Liver (tissue), 9 donors: Measurements from ENCODE around the gene C20orf173. TPM values are rescaled to one million over a fixed set of nuclear protein-coding genes. Genes with fewer than 3 reads are reported as not detected.

ENCODE experiments used
- DNase-seq: peaks from one replicate; pipeline ENCODE4 v3.0.0-alpha.2; 2017; ENCODE audit warnings: low spot score
- H3K27ac ChIP-seq, 2 donors: one replicate each; pipeline ENCODE4 v1.7.0; 2013; ENCODE audit warnings: inconsistent platforms in 2 of 2, low read length in 2 of 2, control low read depth in 1 of 2, low read depth in 1 of 2, mild to moderate bottlenecking in 1 of 2
- H3K27me3 ChIP-seq, 4 donors: one replicate each; pipeline versions ENCODE4 v1.6.1 to v1.7.0; 2013; ENCODE audit warnings: low read length in 3 of 4, inconsistent platforms in 1 of 4, mild to moderate bottlenecking in 1 of 4, moderate library complexity in 1 of 4; ENCODE audit not compliant: control insufficient read depth in 4 of 4, insufficient read depth in 4 of 4
- H3K36me3 ChIP-seq, 4 donors: one replicate each; pipeline versions ENCODE4 v1.6.1 to v1.7.0; 2013; ENCODE audit warnings: low read length in 3 of 4, mild to moderate bottlenecking in 3 of 4, low read depth in 1 of 4, moderate library complexity in 1 of 4; ENCODE audit not compliant: control insufficient read depth in 4 of 4, insufficient read depth in 3 of 4
- H3K4me1 ChIP-seq, 4 donors: one replicate each; pipeline versions ENCODE4 v1.6.1 to v1.7.0; 2013; ENCODE audit warnings: low read length in 3 of 4, mild to moderate bottlenecking in 3 of 4, moderate library complexity in 1 of 4; ENCODE audit not compliant: control insufficient read depth in 4 of 4, insufficient read depth in 4 of 4
- H3K4me3 ChIP-seq, 3 donors: one replicate each; pipeline versions ENCODE4 v1.6.1 to v1.7.0; 2013; ENCODE audit warnings: low read length in 3 of 3, control low read depth in 1 of 3, low read depth in 1 of 3, mild to moderate bottlenecking in 1 of 3
- H3K9ac ChIP-seq, 2 donors: one replicate each; pipeline ENCODE4 v1.7.0; 2013; ENCODE audit warnings: low read length in 2 of 2, mild to moderate bottlenecking in 2 of 2, moderate library complexity in 2 of 2, control low read depth in 1 of 2, low read depth in 1 of 2
- H3K9me3 ChIP-seq, 4 donors: one replicate each; pipeline versions ENCODE4 v1.6.1 to v1.7.0; 2013; ENCODE audit warnings: low read length in 3 of 4; ENCODE audit not compliant: control insufficient read depth in 4 of 4
- EGR1 ChIP-seq, 2 donors: IDR thresholded peaks; 2 replicates each; pipeline ENCODE4 v1.6.1; 2016 to 2018; ENCODE audit warnings: antibody characterized with exemption in 2 of 2, low read depth in 2 of 2
- FOXA1 ChIP-seq: IDR thresholded peaks from 2 replicates; pipeline ENCODE4 v1.6.1; 2016; ENCODE audit warnings: antibody characterized with exemption
- FOXA2 ChIP-seq: IDR thresholded peaks from 2 replicates; pipeline ENCODE4 v1.6.1; 2016; ENCODE audit warnings: antibody characterized with exemption
- GABPA ChIP-seq, 2 donors: IDR thresholded peaks in 1 of 2; conservative IDR thresholded peaks in 1 of 2; 2 replicates each; pipeline ENCODE4 v1.6.1; 2016; ENCODE audit warnings: antibody characterized with exemption in 2 of 2, mild to moderate bottlenecking in 1 of 2, moderate library complexity in 1 of 2
- HNF4A ChIP-seq, 2 donors: conservative IDR thresholded peaks; 2 replicates each; pipeline ENCODE4 v1.6.1; 2016; ENCODE audit warnings: antibody characterized with exemption in 2 of 2, mild to moderate bottlenecking in 2 of 2
- JUND ChIP-seq, 2 donors: IDR thresholded peaks; 2 replicates each; pipeline ENCODE4 v1.6.1; 2016; ENCODE audit warnings: antibody characterized with exemption in 2 of 2
- MAX ChIP-seq: IDR thresholded peaks from 2 replicates; pipeline ENCODE4 v1.6.1; 2016; ENCODE audit warnings: antibody characterized with exemption
- NR2F2 ChIP-seq: IDR thresholded peaks from 2 replicates; pipeline ENCODE4 v1.6.1; 2016; ENCODE audit warnings: antibody characterized with exemption
- RAD21 ChIP-seq, 2 donors: IDR thresholded peaks; 2 replicates each; pipeline ENCODE4 v1.6.1; 2016; ENCODE audit warnings: antibody characterized with exemption in 2 of 2, mild to moderate bottlenecking in 2 of 2
- RXRA ChIP-seq, 2 donors: IDR thresholded peaks; 2 replicates each; pipeline ENCODE4 v1.6.1; 2017 to 2018; ENCODE audit warnings: antibody characterized with exemption in 2 of 2, mild to moderate bottlenecking in 1 of 2
- SP1 ChIP-seq: IDR thresholded peaks from 2 replicates; pipeline ENCODE4 v1.6.1; 2018; ENCODE audit warnings: antibody characterized with exemption, mild to moderate bottlenecking
- TAF1 ChIP-seq: conservative IDR thresholded peaks from 2 replicates; pipeline ENCODE4 v1.6.1; 2016; ENCODE audit warnings: antibody characterized with exemption, mild to moderate bottlenecking
- YY1 ChIP-seq: IDR thresholded peaks from 2 replicates; pipeline ENCODE4 v1.6.1; 2016; ENCODE audit warnings: antibody characterized with exemption, mild to moderate bottlenecking
- WGBS: extraction: QIAGEN DNeasy Blood & Tissue Kit; methylation state at CpG from one replicate; pipeline ENCODE4 v1.1.7; 2013; 5-methylcytosine and 5-hydroxymethylcytosine counted together
- polyA plus RNA-seq, 2 donors: library from polyadenylated mRNA; stranded (reverse) in 1 of 2; unstranded in 1 of 2; fragments of 200-250 nt in 1 of 2; fragments of >200 nt in 1 of 2; fragmentation: Nextera tagmentation in 1 of 2; extraction: Ambion mirVana in 1 of 2; gene quantifications; one replicate each; pipeline versions ENCODE4 v1.2.1 to v1.2.3, GENCODE V29; 2013 to 2015
- total RNA-seq, 2 donors: library from RNA; depleted of rRNA; stranded (reverse); fragments of >200 nt; gene quantifications; one replicate each; pipeline ENCODE4 v1.2.3, GENCODE V29; 2014
- TF ChIP-seq, protein P1 (sequence below): fragments of 150-350 bp; IDR thresholded peaks from 2 replicates; pipeline ENCODE4 v1.5.1; 2017; ENCODE audit warnings: improper control_type of control experiment, low read depth, low read length; ENCODE audit not compliant: missing input control
- TF ChIP-seq, protein P2 (sequence below): IDR thresholded peaks from 2 replicates; pipeline ENCODE4 v1.6.1; 2016; ENCODE audit warnings: antibody characterized with exemption, mild to moderate bottlenecking
- donor health status: healthy.
- donor health status: healthy.
- donor health status: healthy.
- donor health status: healthy.
- donor health status: healthy.

C20orf173 gene
- total and polyA plus RNA-seq, 4 donors, result not detected

GRCh38 chr20:35541783-35542662 is 12.6 kb upstream of the C20orf173 start, which contains the start of gene ERGIC3:
ERGIC3 (plus strand) TSS chr20:35542078; CDS start chr20:35542098, 20 bp downstream.
- H3K27ac ChIP-seq, result peak within 1 kb of the TSS; percentile 63 to 70
- no peaks in the 10 kb centered on the region for H3K9me3 ChIP-seq
- peaks cover 0 to 4% (median 3%) of the 10 kb centered on the region in 4 donors for H3K36me3 ChIP-seq
- H3K9ac ChIP-seq, result peak within 1 kb of the TSS in 1 of 2 donors; percentile 32
- peak; percentile 99 for DNase-seq
- WGBS, result 6% methylated on average over 57 of the region's 57 CpGs
- H3K4me1 ChIP-seq, result peaks cover 2 to 11% (median 9%) of the 10 kb centered on the region in 4 donors
- no peaks in the 10 kb centered on the region for H3K27me3 ChIP-seq
- TF ChIP-seq EGR1 (IDR thresholded peaks at IDR 0.05; ENCODE audit: low read depth in 2 of 2), result peak in 1 of 2 donors; percentile 50
- TF ChIP-seq SP1, result peak; percentile 68
- TF ChIP-seq GABPA (IDR thresholded peaks at IDR 0.05 in 1 of 2, conservative IDR thresholded peaks at IDR 0.05 in 1 of 2), result peak; percentile 85 to 93
- TF ChIP-seq RXRA (IDR thresholded peaks at IDR 0.05), result peak in 1 of 2 donors; percentile 41
- TF ChIP-seq, protein P1, sequence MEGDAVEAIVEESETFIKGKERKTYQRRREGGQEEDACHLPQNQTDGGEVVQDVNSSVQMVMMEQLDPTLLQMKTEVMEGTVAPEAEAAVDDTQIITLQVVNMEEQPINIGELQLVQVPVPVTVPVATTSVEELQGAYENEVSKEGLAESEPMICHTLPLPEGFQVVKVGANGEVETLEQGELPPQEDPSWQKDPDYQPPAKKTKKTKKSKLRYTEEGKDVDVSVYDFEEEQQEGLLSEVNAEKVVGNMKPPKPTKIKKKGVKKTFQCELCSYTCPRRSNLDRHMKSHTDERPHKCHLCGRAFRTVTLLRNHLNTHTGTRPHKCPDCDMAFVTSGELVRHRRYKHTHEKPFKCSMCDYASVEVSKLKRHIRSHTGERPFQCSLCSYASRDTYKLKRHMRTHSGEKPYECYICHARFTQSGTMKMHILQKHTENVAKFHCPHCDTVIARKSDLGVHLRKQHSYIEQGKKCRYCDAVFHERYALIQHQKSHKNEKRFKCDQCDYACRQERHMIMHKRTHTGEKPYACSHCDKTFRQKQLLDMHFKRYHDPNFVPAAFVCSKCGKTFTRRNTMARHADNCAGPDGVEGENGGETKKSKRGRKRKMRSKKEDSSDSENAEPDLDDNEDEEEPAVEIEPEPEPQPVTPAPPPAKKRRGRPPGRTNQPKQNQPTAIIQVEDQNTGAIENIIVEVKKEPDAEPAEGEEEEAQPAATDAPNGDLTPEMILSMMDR, result no peak
- TF ChIP-seq TAF1, result no peak
- TF ChIP-seq RAD21 (IDR thresholded peaks at IDR 0.05), result peak; percentile 25 to 44
- no peak for TF ChIP-seq MAX
- TF ChIP-seq FOXA1, result no peak
- TF ChIP-seq HNF4A (conservative IDR thresholded peaks at IDR 0.05), result peak in 1 of 2 donors; percentile 5
- TF ChIP-seq NR2F2, result peak; percentile 34
- TF ChIP-seq YY1, result peak; percentile 86
- no peak for TF ChIP-seq JUND (IDR thresholded peaks at IDR 0.05)
- TF ChIP-seq FOXA2, result peak; percentile 21
- TF ChIP-seq, protein P2, sequence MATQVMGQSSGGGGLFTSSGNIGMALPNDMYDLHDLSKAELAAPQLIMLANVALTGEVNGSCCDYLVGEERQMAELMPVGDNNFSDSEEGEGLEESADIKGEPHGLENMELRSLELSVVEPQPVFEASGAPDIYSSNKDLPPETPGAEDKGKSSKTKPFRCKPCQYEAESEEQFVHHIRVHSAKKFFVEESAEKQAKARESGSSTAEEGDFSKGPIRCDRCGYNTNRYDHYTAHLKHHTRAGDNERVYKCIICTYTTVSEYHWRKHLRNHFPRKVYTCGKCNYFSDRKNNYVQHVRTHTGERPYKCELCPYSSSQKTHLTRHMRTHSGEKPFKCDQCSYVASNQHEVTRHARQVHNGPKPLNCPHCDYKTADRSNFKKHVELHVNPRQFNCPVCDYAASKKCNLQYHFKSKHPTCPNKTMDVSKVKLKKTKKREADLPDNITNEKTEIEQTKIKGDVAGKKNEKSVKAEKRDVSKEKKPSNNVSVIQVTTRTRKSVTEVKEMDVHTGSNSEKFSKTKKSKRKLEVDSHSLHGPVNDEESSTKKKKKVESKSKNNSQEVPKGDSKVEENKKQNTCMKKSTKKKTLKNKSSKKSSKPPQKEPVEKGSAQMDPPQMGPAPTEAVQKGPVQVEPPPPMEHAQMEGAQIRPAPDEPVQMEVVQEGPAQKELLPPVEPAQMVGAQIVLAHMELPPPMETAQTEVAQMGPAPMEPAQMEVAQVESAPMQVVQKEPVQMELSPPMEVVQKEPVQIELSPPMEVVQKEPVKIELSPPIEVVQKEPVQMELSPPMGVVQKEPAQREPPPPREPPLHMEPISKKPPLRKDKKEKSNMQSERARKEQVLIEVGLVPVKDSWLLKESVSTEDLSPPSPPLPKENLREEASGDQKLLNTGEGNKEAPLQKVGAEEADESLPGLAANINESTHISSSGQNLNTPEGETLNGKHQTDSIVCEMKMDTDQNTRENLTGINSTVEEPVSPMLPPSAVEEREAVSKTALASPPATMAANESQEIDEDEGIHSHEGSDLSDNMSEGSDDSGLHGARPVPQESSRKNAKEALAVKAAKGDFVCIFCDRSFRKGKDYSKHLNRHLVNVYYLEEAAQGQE, result no peak
- H3K4me3 ChIP-seq, result peak within 1 kb of the TSS; percentile 70 to 84 (median 80)

- peak overlapping the region in 1 of 2 donors; percentile 7 for H3K9ac ChIP-seq
- no peak overlapping the region for H3K27ac ChIP-seq
These were observed 11.8 kb upstream of the C20orf173 start for GRCh38 chr20:35541118-35541782.

More at GRCh38 chr20:35541118-35541782, 11.8 kb upstream of the C20orf173 start:
- Histone ChIP-seq H3K27me3 (no peaks in the 10 kb centered on the region), H3K9me3 (no peaks in the 10 kb centered on the region), H3K36me3 (peaks cover 0 to 4% (median 0%) of the 10 kb centered on the region in 4 donors), H3K4me3 (peak overlapping the region in 2 of 3 donors; percentile 80 to 84), H3K4me1 (peaks cover 2 to 11% (median 9%) of the 10 kb centered on the region in 4 donors)
- 37% methylated on average over 13 of the region's 13 CpGs for WGBS
- DNase-seq, result no peak
- no peak for TF ChIP-seq RAD21 (IDR thresholded peaks at IDR 0.05)
- no peak for TF ChIP-seq MAX
- no peak for TF ChIP-seq EGR1 (IDR thresholded peaks at IDR 0.05; ENCODE audit: low read depth in 2 of 2)
- TF ChIP-seq GABPA (IDR thresholded peaks at IDR 0.05 in 1 of 2, conservative IDR thresholded peaks at IDR 0.05 in 1 of 2), result no peak
- TF ChIP-seq FOXA1, result no peak
